ENCODE measurements around the gene CCR9.

Gene CCR9

DNA sequence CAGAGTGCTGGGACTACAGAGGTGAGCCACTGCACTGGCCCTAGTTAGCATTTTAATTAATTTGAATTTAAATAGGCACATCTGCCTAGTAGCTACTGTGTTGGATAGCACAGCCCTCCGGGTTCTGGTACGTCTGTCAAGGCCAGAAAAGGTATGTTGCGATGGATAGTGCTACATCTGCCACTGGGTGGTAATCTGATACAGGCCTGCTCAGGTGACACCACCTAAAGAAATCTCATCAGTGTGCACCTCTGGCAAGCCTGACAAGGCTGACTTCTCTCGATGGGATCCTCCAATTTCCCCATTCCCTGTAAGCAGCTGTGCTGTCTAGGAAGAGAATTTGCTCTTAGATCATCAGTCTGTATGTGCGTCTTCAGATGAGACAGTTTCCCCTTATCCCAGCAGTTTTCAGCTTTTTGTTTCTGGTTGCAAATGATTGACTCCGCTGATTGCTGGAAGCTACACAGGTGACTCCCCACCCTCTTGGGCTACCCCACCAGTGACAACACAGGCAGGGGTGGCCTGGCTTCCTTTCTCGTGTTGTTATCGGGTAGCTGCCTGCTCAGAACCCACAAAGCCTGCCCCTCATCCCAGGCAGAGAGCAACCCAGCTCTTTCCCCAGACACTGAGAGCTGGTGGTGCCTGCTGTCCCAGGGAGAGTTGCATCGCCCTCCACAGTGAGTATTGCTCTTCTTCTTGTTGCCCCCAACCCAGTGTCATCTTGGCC is at the start of gene CCR9:
TSS of gene CCR9 (plus strand) at position 565 of the 727 bp plus-strand sequence. CDS start 8,391 bp downstream, outside the sequence.
- no peak within 1 kb of the TSS for H3K4me3 ChIP-seq (ENCODE audit: control insufficient read depth, low read depth, low read length)
- DNase-seq (ENCODE audit: low read depth): no peak
- TF ChIP-seq CTCF (conservative IDR thresholded peaks at IDR 0.05; ENCODE audit: control insufficient read depth, insufficient read depth, low read depth, low read length): no peak

DNA sequence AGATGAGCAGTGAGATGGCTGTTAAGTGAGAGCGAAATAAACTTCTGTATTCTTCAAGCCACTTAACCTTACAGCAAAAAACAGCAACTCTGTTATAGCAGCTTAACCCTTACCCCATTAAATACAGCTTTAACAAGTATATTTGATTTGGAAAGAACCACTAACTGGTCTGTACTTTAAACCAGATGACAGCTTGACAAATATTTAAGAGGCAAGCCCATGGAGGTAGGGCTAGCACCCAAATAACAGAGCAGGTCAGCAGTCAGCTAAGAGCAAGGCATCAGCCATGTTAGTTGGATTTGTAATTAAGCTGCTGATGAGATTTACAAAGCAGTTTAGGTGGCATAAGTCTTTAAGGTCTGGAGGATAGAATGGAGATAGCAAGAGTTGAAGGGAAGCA is 47.9 kb upstream of the CCR9 start:
- H3K4me3 ChIP-seq (ENCODE audit: control insufficient read depth, low read depth, low read length): no peak overlapping the region
- no peak for TF ChIP-seq CTCF (conservative IDR thresholded peaks at IDR 0.05; ENCODE audit: control insufficient read depth, insufficient read depth, low read depth, low read length)
- DNase-seq (ENCODE audit: low read depth): no peak

- H3K4me3 ChIP-seq (ENCODE audit: control insufficient read depth, low read depth, low read length): peak overlapping the region; percentile 75
- peak; percentile 21 for DNase-seq (ENCODE audit: low read depth)
- TF ChIP-seq CTCF (conservative IDR thresholded peaks at IDR 0.05; ENCODE audit: control insufficient read depth, insufficient read depth, low read depth, low read length): no peak
Observed at GRCh38 chr3:45841420-45841756, 45.0 kb upstream of the CCR9 start.

DNA sequence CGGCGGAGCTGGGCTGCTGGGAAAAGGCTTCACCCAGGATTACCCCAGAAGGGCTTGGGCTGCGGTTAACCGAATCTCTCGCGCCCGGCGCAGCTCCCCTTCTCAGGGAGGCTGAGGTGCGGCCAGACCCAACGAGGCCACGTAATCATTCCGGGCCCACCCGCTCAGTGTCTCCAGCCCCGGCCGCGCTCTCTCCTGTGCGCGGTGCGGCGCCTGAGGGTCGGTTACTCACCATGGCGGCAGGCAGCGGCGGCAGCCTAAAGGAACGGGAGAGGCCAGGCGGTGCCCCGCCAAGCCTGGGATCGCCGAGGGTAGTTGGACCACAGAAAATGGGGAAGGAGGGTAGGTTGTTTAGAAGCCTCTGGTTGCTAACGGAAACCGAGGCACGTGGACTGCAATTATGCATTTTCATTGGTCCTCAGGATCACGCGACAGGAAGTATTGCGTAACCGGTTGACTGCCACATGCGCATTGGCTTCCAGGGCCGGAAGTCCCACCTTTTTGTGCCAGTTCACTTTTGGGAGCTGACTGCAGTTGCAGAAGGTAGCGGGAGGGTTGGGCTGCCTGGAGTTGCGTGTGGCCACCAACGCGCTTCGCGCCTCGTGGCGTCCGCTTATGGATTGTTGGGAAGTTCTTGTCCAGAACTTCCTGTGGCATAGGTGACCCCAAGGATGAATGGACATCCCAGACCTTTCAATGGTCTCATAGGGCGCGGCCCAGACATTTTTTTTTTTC is 44.4 kb upstream of the CCR9 start, which contains the start of gene LZTFL1:
TSS of gene LZTFL1 (minus strand) at position 363 of the 735 bp plus-strand sequence. CDS start at position 235, 128 bp downstream.
- no peak for TF ChIP-seq CTCF (conservative IDR thresholded peaks at IDR 0.05; ENCODE audit: control insufficient read depth, insufficient read depth, low read depth, low read length)

GRCh38 chr3:45842851-45843625 is 43.3 kb upstream of the CCR9 start:
- no peak for DNase-seq (ENCODE audit: low read depth)
- H3K4me3 ChIP-seq (ENCODE audit: control insufficient read depth, low read depth, low read length): no peak overlapping the region
- TF ChIP-seq CTCF (conservative IDR thresholded peaks at IDR 0.05; ENCODE audit: control insufficient read depth, insufficient read depth, low read depth, low read length): no peak

More for the DNA sequence above, 44.4 kb upstream of the CCR9 start, which contains the start of gene LZTFL1:
- DNase-seq (ENCODE audit: low read depth): peak; percentile 98
- H3K4me3 ChIP-seq (ENCODE audit: control insufficient read depth, low read depth, low read length): peak within 1 kb of the TSS; percentile 75

GRCh38 chr3:45844616-45845015 is 41.7 kb upstream of the CCR9 start:
- no peak for TF ChIP-seq CTCF (conservative IDR thresholded peaks at IDR 0.05; ENCODE audit: control insufficient read depth, insufficient read depth, low read depth, low read length)
- no peak overlapping the region for H3K4me3 ChIP-seq (ENCODE audit: control insufficient read depth, low read depth, low read length)
- DNase-seq (ENCODE audit: low read depth): no peak

All from fibroblast of mammary gland (primary cell).